ENCODE data around the gene TNRC6B. TPM values are rescaled to one million over a fixed set of nuclear protein-coding genes. Genes with fewer than 3 reads are reported as not detected.
A peak's percentile ranks its signal among the peaks of the same experiment; 100 is the strongest.
"Not testable (repeated sequence)": the region's sequence is repeated elsewhere in the genome, so short reads cannot be mapped to it uniquely, and the experiment has no call there.

Gene TNRC6B
- total RNA-seq, 4 donors from 2014 or later, result 10.5 to 76.0 (median 37.2) TPM

- H3K4me1 ChIP-seq, result peaks cover 0 to 8% of the 10 kb centered on the region in 2 donors
- peak in 1 of 2 donors; percentile 80 for DNase-seq
- intact Hi-C loops (cut with DNase I; ENCODE audit: low total_unique reads), result loop anchor here (10.0 kb wide), 1 partner anchor 152 kb away; no protein-coding TSS in a partner anchor
- H3K36me3 ChIP-seq, result no peaks in the 10 kb centered on the region
- no peak overlapping the region for H3K4me3 ChIP-seq
- no peaks in the 10 kb centered on the region for H3K9me3 ChIP-seq
- TF ChIP-seq CTCF (IDR thresholded peaks at IDR 0.05) (no peak), POLR2A (IDR thresholded peaks at IDR 0.05) (peak in 1 of 2 donors; percentile 14)
- no peaks in the 10 kb centered on the region for H3K27me3 ChIP-seq
- peak overlapping the region; percentile 74 to 83 for H3K27ac ChIP-seq
Measured at GRCh38 chr22:40196628-40197360, 19.1 kb downstream of the TNRC6B start.

DNA sequence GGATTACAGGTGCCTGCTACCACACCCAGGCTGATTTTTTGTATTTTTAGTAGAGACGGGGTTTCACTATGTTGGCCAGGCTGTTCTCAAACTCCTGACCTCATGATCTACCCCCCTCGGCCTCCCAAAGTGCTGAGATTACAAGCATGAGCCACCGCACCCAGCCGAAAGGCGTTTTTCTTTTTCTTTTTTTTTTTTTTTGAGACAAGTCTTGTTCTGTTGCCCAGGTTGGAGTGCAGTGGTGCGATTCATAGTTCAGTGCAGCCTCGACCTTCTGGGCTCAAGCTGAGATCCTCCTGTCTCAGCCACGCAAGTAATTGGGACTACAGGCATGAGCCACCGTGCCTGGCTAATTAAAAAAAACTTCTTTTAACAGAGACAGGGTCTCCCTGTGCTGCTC is 19.7 kb downstream of the TNRC6B start:
- H3K27me3 ChIP-seq, H3K36me3 ChIP-seq, H3K4me1 ChIP-seq, H3K9me3 ChIP-seq, H3K4me3 ChIP-seq, DNase-seq: not testable (repeated sequence)
- peak overlapping the region; percentile 74 to 83 for H3K27ac ChIP-seq
- intact Hi-C loops (cut with DNase I; ENCODE audit: low total_unique reads), result loop anchor here (10.0 kb wide), 1 partner anchor 153 kb away; no protein-coding TSS in a partner anchor

DNA sequence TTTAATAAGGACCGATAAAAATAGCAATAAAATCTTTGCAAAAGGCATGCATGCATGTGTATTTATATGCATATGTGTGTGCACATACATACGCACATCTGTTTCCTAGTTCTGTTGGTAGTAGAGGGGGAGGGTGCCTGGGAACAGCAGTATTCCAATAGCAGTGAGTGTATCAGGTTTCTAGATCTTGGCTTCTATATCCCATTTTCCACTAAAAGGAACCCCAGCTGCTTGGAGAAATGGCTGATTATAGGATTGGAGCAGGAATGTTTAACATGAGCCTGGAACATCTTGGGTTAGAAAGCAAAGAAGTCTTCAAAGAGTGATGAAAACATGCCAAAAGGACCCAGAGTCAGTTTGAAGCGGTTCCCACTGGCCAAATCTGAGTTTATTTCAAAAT is 21.0 kb downstream of the TNRC6B start:
- TF ChIP-seq CTCF (IDR thresholded peaks at IDR 0.05) (no peak), POLR2A (IDR thresholded peaks at IDR 0.05) (no peak)
- peaks cover 0 to 8% of the 10 kb centered on the region in 2 donors for H3K4me1 ChIP-seq
- H3K27ac ChIP-seq, result no peak overlapping the region

GRCh38 chr22:40199223-40199622 is 21.5 kb downstream of the TNRC6B start:
- Histone ChIP-seq H3K4me3 (no peak overlapping the region), H3K36me3 (no peaks in the 10 kb centered on the region), H3K27ac (no peak overlapping the region), H3K4me1 (peaks cover 0 to 5% of the 10 kb centered on the region in 2 donors), H3K27me3 (no peaks in the 10 kb centered on the region), H3K9me3 (no peaks in the 10 kb centered on the region)
- no peak for DNase-seq
- TF ChIP-seq CTCF (IDR thresholded peaks at IDR 0.05) (no peak), POLR2A (IDR thresholded peaks at IDR 0.05) (no peak)
- intact Hi-C loops (cut with DNase I; ENCODE audit: low total_unique reads), result loop anchor here (10.0 kb wide), 1 partner anchor 154 kb away; no protein-coding TSS in a partner anchor

More for the DNA sequence above, 21.0 kb downstream of the TNRC6B start:
- DNase-seq, result no peak
- Histone ChIP-seq H3K27me3 (no peaks in the 10 kb centered on the region), H3K36me3 (no peaks in the 10 kb centered on the region), H3K9me3 (no peaks in the 10 kb centered on the region), H3K4me3 (no peak overlapping the region)
- intact Hi-C loops (cut with DNase I; ENCODE audit: low total_unique reads), result loop anchor here (10.0 kb wide), 1 partner anchor 154 kb away; no protein-coding TSS in a partner anchor

- Histone ChIP-seq H3K27me3 (no peaks in the 10 kb centered on the region), H3K36me3 (no peaks in the 10 kb centered on the region), H3K4me1 (peaks cover 0 to 1% of the 10 kb centered on the region in 2 donors), H3K4me3 (no peak overlapping the region), H3K27ac (no peak overlapping the region), H3K9me3 (no peaks in the 10 kb centered on the region)
- DNase-seq, result no peak
- no peak for TF ChIP-seq POLR2A (IDR thresholded peaks at IDR 0.05)
- no peak for TF ChIP-seq CTCF (IDR thresholded peaks at IDR 0.05)
- intact Hi-C loops (cut with DNase I; ENCODE audit: low total_unique reads), result loop anchor here (10.0 kb wide), 1 partner anchor 155 kb away; no protein-coding TSS in a partner anchor
Measured at GRCh38 chr22:40199852-40200251, 22.1 kb downstream of the TNRC6B start.
